GM12878 (cell line): ENCODE results near the gene OTOGL.

Experiments
- ATF2 ChIP-seq: IDR thresholded peaks from 2 replicates; pipeline ENCODE4 v1.6.1; 2012; ENCODE audit warnings: low read length, inconsistent platforms
- CTCF ChIP-seq, 3 experiments: IDR thresholded peaks in 2 of 3; conservative IDR thresholded peaks in 1 of 3; 2 replicates each; pipeline ENCODE4 v1.5.1; 2011; ENCODE audit warnings: low read depth in 3 of 3, low read length in 3 of 3, mild to moderate bottlenecking in 3 of 3, control low read depth in 2 of 3, moderate library complexity in 2 of 3, inconsistent platforms in 1 of 3, mixed read lengths in 1 of 3; ENCODE audit not compliant: control insufficient read depth in 2 of 3, insufficient read depth in 1 of 3; ENCODE audit errors: extremely low read depth in 1 of 3
- KAT2A ChIP-seq: conservative IDR thresholded peaks from 2 replicates; pipeline ENCODE4 v1.6.1; 2011; ENCODE audit warnings: low read depth, low read length; ENCODE audit not compliant: control insufficient read depth
- ZNF592 ChIP-seq: fragments of 450-650 bp; IDR thresholded peaks from 2 replicates; pipeline ENCODE4 v1.6.1; 2017; ENCODE audit warnings: mild to moderate bottlenecking, moderate library complexity

GRCh38 chr12:80299976-80300375, 200.6 kb downstream of the OTOGL start:
- TF ChIP-seq CTCF (IDR thresholded peaks at IDR 0.05 in 2 of 3, conservative IDR thresholded peaks at IDR 0.05 in 1 of 3; ENCODE audit: control insufficient read depth in 2 of 3, extremely low read depth in 1 of 3, insufficient read depth in 1 of 3, low read depth in 3 of 3, low read length in 3 of 3) (no peak), KAT2A (no peak), ATF2 (peak; percentile 95), ZNF592 (no peak)
